ENCODE measurements around the gene KBTBD13. TPM values are rescaled to one million over a fixed set of nuclear protein-coding genes. Genes with fewer than 3 reads are reported as not detected.
A peak's percentile ranks its signal among the peaks of the same experiment; 100 is the strongest.

Gene KBTBD13
- total RNA-seq, 1 donor: not detected

DNA sequence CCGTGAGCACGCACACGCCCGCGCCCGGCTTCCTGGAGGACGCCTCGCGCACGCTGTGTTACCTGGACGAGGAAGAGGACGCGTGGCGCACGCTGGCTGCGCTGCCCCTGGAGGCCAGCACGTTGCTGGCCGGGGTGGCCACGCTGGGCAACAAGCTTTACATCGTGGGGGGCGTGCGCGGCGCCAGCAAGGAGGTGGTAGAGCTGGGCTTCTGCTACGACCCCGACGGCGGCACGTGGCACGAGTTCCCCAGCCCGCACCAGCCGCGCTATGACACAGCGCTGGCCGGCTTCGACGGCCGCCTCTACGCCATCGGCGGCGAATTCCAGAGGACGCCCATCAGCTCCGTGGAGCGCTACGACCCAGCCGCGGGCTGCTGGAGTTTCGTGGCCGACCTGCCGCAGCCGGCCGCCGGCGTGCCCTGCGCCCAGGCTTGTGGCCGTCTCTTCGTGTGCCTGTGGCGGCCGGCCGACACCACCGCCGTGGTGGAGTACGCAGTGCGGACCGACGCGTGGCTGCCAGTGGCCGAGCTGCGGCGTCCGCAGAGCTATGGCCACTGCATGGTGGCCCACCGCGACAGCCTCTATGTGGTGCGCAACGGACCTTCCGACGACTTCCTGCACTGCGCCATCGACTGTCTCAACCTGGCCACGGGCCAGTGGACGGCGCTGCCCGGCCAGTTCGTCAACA, 890 bp downstream of the KBTBD13 start:
- TF ChIP-seq CTCF (IDR thresholded peaks at IDR 0.05; ENCODE audit: insufficient read depth, low read length): no peak

DNA sequence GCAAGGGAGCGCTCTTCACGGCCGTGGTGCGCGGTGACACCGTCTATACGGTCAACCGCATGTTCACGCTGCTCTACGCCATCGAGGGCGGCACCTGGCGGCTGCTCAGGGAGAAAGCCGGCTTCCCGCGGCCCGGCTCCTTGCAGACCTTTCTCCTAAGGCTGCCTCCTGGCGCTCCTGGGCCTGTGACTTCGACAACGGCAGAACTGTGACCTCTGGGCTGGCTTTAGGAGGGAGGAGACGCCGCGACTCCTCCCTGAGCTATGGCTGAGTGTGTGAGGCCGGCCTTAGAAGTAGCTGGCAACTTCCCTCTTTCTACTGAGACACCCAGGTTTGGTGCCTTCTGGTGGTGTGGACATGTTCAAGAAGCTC, 1.4 kb downstream of the KBTBD13 start:
- peak; percentile 71 for TF ChIP-seq CTCF (IDR thresholded peaks at IDR 0.05; ENCODE audit: insufficient read depth, low read length)
- no peak overlapping the region for H3K4me3 ChIP-seq (ENCODE audit: low read depth, low read length)
- peak; percentile 60 for DNase-seq (ENCODE audit: low read depth)

More for the DNA sequence above, 890 bp downstream of the KBTBD13 start:
- H3K4me3 ChIP-seq (ENCODE audit: low read depth, low read length): no peak overlapping the region
- no peak for DNase-seq (ENCODE audit: low read depth)

GRCh38 chr15:65079580-65079979, 3.0 kb downstream of the KBTBD13 start:
- no peak overlapping the region for H3K4me3 ChIP-seq (ENCODE audit: low read depth, low read length)
- no peak for TF ChIP-seq CTCF (IDR thresholded peaks at IDR 0.05; ENCODE audit: insufficient read depth, low read length)
- DNase-seq (ENCODE audit: low read depth): no peak

DNA sequence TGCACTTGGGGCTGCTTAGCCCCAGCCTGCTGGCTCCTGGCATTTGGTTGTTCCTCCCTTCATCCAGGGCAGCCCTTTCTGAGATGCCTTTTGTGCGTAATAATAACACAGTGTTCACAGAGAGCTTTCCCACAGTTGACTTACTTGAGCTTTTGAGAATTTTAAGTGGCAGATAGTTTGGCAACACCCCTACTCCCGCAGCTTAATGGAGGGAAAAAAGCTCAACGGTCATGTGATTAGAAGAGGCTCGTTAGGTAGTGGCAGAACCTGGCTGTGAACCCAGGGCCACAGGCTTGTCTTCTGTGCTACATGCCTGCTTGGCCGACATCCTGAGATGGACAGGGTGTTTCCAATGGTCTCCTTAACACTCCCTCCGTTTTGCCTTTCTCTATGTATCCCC, 4.7 kb downstream of the KBTBD13 start:
- H3K4me3 ChIP-seq (ENCODE audit: low read depth, low read length): no peak overlapping the region
- no peak for TF ChIP-seq CTCF (IDR thresholded peaks at IDR 0.05; ENCODE audit: insufficient read depth, low read length)
- no peak for DNase-seq (ENCODE audit: low read depth)

GRCh38 chr15:65081758-65082157, 5.2 kb downstream of the KBTBD13 start:
- H3K4me3 ChIP-seq (ENCODE audit: low read depth, low read length): no peak overlapping the region
- TF ChIP-seq CTCF (IDR thresholded peaks at IDR 0.05; ENCODE audit: insufficient read depth, low read length): no peak
- DNase-seq (ENCODE audit: low read depth): no peak

GRCh38 chr15:65082303-65082953, 5.9 kb downstream of the KBTBD13 start:
- no peak for TF ChIP-seq CTCF (IDR thresholded peaks at IDR 0.05; ENCODE audit: insufficient read depth, low read length)
- no peak overlapping the region for H3K4me3 ChIP-seq (ENCODE audit: low read depth, low read length)
- no peak for DNase-seq (ENCODE audit: low read depth)

Measured in fibroblast of the aortic adventitia (primary cell).